GM21360 (cell line): ENCODE measurements around the gene ZC3HAV1.
"Not testable (repeated sequence)": the region's sequence is repeated elsewhere in the genome, so short reads cannot be mapped to it uniquely, and the experiment has no call there.

Experiments
- ATAC-seq: cut with Tn5 transposase; IDR thresholded peaks from one replicate; pipeline ENCODE4 v1.9.1; 2021; ENCODE audit warnings: mild to moderate bottlenecking, moderate library complexity; ENCODE audit not compliant: unreplicated experiment

ZC3HAV1 gene

GRCh38 chr7:139054656-139055055, 54.9 kb downstream of the ZC3HAV1 start:
- ATAC-seq, result not testable (repeated sequence)

DNA sequence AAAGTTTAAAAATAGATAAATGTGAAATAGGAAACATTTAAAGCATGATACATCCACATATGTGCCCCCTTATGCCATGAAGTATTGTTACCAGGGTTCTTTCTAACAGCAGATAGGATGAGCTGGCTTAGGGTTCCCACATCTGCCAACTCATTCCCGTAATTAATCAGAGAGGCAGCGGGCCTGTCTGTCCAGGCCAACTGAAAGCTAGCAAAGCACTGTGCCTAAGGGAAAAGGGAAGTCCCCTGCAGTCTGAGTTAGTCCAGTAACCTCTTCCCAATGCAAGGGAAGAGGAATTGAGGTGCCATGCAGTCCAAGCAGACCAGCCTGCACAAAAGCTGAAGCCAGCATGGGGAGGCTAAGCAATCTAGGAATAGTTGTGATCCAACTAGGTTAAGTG, 55.4 kb downstream of the ZC3HAV1 start:
- ATAC-seq, result no peak

DNA sequence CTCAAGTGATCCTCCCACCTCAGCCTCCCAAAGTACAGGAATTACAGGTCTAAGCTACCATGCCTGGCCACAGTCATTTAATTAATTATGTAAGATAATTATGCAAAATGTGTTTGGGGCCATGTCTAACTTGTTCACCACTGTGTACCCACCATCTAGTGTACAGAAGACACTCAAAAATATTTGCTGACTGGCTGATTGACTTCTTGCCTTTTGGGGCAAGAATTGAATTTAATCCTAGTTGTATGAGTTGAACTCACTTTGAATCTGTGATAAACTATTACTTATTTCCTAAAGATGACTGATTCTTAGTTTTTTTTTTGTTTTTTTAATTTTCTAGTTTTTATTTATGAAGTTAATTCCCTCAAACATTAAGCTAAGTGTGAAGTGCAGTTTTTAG, 57.9 kb downstream of the ZC3HAV1 start:
- no peak for ATAC-seq

DNA sequence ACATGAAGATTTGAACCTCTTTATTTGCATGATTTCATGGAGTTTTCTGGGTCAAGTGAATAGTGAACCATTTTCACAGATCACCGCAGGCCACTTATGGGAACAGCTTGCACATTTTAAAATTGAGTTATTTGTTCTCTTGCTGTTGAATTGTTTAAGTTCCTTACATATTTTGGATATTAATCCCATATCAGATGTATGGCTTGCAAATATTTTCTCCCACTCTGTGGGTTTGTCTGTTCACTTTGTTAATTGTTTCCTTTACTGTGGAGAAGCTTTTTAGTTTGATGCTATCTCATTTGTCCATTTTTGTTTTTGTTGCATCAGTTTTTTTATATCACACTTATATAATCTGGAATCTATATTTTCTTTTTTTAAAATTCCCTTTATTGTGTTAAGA, 59.6 kb downstream of the ZC3HAV1 start:
- no peak for ATAC-seq

DNA sequence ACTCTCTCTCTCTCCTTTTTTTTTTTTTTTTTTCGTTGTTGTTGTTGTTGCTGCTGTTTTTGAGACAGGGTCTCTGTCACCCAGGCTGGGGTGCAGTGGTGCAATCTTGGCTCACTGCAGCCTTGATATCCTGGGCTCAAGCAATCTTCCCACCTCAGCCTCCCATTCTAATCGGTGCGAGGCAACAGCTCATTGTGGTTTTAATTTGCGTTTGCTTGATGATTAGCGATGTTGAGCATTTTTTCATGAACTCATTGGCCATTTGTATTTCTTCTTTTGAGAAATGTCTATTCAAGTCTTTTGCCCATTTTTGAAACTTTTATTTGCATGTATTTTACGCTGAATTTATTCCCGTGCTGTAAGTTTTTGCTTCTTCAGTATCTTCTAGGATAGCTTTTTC, 60.4 kb downstream of the ZC3HAV1 start:
- no peak for ATAC-seq

- no peak for ATAC-seq
Measured at GRCh38 chr7:139047970-139048369, 61.5 kb downstream of the ZC3HAV1 start.

- no peak for ATAC-seq
Measured at GRCh38 chr7:139046143-139046542, 63.4 kb downstream of the ZC3HAV1 start.

- ATAC-seq, result no peak
Measured at GRCh38 chr7:139044813-139045794, 64.4 kb downstream of the ZC3HAV1 start.

- no peak for ATAC-seq
Measured at GRCh38 chr7:139043823-139044812, 65.4 kb downstream of the ZC3HAV1 start.

DNA sequence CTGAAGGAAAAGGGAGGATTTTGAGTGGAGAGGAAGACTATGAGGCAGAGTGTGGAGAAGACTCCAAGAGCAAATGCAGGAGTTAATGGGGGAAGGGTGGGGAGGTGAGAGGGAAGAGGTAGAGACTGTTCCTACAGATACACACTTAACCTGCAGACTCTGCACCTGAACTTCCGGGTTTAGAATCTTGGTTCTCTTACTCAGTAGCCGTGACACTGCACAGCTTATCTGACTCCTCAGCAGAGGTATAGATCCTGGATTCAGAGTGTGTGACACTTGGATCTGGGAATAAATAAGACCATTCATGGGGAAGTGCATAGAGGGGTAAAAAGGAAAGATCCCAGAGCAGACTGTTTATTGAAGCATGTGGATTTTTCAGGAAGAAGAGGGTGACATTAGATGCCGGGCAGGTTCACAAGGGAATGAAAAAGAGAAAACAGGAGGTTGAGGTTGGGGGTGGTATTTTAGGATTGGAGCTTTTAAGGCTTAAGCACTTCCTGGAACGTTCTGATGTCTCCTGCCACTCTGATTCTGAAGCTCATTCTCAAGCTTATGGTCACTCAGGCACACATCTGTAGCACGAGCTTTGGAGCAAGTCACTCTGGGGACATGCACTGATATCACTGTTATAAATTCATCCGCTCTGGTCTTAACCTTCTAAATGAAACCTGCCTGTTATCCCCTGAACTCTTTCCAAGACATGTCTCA, 68.0 kb downstream of the ZC3HAV1 start:
- ATAC-seq, result no peak

- no peak for ATAC-seq
Measured at GRCh38 chr7:139038691-139039090, 70.8 kb downstream of the ZC3HAV1 start.

DNA sequence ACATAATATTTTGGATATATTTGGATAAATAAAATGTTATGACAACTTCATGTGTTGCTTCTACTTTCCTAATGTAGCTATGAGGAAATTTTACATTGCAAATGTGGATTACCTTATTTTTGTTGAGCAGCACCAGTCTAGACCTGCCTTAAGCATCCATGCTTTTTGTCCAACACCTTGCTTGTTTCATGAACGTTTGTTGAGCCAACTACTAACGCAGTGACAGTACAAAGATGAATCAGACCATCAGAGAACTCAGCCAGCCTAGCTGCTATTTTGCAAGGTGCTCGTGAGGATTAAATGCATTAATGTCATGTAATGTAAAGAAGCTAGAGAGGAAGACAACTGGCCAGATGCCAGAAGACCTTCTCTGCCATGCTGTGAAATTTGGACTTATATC, 72.6 kb downstream of the ZC3HAV1 start:
- no peak for ATAC-seq

DNA sequence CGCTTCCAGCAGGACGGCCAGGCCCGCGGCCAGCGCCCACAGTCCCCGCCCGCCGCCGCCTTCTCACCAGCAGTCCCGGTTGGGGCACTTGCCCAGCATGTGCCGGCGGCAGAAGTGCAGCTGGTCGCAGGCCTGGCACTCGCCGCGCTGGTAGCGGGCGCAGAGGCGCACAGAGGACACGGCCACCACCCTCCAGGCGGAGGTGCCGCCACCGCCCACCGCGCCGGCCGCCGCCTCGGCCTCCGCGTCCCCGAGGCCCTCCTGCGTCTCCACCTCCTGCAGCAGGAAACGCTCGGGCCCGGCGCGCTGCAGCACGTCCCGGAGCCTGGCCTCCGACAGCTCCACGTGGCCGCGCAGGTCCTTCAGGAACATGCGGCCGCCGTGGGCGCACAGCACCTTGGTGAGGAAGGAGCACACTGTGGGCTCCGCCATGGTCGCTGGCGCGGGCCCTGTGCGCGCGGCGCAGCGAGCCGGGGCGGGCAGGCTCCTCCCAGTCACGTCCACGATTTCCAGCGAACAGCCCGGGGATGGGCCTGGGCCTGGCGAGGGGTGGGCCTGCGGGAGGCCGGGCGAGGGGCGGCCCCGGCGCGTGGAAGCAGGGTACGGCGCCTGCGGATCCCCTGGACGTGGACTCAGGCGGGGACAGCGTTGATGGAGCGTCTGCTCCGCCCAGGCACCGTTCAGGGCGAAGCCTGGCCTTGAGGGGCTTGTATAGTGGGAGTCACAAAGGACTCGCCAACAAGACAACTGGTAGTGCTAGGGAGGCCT, 73.8 kb downstream of the ZC3HAV1 start, which contains the start of gene ZC3HAV1L:
TSS of gene ZC3HAV1L (minus strand) at position 457 of the 768 bp plus-strand sequence. CDS start at position 432, 25 bp downstream.
- ATAC-seq, result peak; percentile 88

DNA sequence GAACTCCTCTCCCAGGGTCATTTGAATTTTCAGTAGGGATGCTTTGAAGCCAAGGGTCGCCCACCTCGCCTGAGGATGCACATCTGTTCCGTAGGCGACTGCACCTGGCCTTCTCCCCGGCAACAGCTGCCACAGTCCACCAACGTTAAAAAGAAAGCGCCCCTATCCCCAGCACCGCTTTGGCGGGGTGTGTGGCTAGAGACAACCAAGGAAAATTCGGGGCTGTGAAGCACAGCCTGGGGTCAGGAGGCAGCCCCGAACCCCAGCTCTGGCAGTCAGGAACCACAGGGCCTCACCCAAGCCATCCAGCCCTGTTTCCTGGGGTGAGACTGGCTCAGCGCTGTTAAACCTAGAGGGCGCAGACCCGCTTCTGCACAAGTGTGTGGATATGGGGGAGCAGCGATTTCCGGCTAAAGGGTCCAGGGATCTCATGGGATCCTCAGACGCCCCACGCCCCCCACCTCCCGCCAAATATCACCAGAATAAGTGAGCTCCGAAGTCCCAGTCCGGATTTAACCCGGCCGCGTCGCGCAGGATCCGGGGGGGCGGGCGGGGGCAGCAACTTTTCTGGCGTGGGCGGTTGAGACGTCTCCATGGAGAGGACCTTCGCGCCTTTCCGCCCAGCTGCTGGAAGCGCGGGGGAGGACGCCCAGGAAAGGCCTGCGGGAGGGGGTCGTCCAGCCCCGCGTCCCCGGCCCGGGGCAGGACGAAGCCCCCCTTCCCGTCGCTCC, 74.5 kb downstream of the ZC3HAV1 start:
- ATAC-seq, result peak; percentile 37

DNA sequence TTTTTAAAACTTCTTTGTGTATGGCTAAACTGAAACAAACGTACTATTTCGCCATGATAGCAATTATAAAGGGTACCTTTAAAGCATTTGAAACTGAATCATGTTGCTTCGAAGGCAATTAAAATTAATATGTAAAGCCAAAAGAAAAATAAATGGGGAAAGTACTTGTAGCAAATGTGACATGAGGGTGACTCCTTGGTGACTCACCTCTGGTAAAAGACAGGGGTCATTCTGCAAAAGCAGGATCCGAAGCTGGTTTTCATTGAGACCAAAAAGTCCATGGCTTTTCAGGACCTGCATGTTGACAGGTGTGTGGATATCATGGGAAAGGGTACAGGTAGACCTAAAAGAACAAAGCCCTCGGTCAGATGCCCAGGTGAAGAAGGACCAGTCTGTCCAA, 75.2 kb downstream of the ZC3HAV1 start:
- ATAC-seq, result no peak

DNA sequence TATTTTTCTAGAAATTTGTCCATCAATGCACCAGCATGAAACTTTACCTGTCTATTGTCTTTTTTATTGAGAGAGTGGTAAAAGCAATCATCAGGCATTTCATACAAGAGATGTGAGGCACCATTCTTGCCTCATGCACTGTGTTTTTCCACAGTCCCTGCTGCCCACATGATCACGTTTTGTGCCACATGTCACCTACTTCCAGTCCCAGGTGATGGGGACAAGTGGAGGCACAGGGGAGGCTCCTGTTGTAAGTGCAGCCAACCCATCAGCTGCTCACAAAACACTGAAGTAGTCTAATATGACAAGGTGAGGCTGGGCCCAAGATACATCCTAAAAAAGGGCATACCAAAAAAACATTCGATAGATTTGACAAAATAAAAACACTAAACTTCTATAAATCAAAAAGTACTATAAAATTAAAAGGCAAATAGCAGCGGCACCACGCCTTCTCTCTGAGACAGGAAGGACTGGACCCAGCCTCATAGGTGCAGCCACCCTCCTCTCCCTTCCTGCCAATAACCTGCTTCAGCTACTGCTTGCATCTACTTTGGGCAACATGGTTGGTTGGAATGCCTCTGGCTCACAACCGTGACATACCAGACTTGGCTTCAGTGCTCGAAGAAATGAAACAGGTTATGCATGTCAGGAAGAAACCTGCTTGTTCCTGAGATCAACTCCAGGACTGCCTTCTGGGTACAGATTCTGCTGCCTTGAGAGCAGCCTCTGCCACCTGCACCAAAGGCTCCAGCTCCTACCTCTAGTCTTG, 76.0 kb downstream of the ZC3HAV1 start:
- ATAC-seq, result no peak

- no peak for ATAC-seq
Measured at GRCh38 chr7:139032473-139032872, 77.0 kb downstream of the ZC3HAV1 start.

DNA sequence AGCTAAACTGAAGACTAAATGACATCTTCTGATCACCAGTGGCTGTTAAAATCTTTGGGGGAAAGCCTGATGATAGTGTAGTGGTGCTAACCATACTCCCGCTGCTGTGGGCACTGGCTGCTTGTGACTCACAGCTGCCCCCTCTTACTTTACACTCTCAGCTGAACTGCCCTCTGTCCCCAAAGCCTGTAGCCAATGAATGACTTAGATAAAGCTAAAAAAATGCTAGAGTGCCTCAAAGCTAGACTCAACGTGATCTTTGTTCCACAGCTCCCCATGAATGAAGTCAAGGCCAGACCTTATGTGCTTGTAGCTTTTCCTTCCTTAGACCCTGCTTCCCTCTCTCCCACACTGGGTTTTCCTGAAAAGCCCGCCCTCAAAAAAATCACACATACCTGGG, 80.2 kb downstream of the ZC3HAV1 start:
- no peak for ATAC-seq
